Neural progenitor cell (in vitro differentiated cells): ENCODE results near the gene SAMHD1. TPM values are rescaled to one million over a fixed set of nuclear protein-coding genes. Genes with fewer than 3 reads are reported as not detected.

Experiments used
- DNase-seq: peaks from one replicate; pipeline ENCODE4 v3.0.0-alpha.2; 2016; ENCODE audit warnings: low spot score
- H2AFZ ChIP-seq: fragments of 200-600 bp; sonication (generic); replicated peaks from 2 replicates; pipeline ENCODE4 v1.6.1; 2016; ENCODE audit warnings: antibody characterized with exemption
- H3F3A ChIP-seq: fragments of 200-600 bp; sonication (generic); 2 replicates; pipeline ENCODE4 v1.6.1; 2016; ENCODE audit warnings: antibody characterized with exemption, low read depth
- H3K27ac ChIP-seq: fragments of 200-600 bp; sonication (generic); 2 replicates; pipeline ENCODE4 v1.5.1; 2016; ENCODE audit warnings: mild to moderate bottlenecking
- H3K27me3 ChIP-seq: fragments of 200-600 bp; sonication (generic); 2 replicates; pipeline ENCODE4 v1.6.1; 2016; ENCODE audit warnings: mild to moderate bottlenecking, moderate library complexity
- H3K36me3 ChIP-seq: fragments of 200-600 bp; sonication (generic); 2 replicates; pipeline ENCODE4 v1.5.1; 2016
- H3K4me1 ChIP-seq: fragments of 200-600 bp; sonication (generic); 2 replicates; pipeline ENCODE4 v1.6.1; 2016; ENCODE audit warnings: mixed run types
- H3K4me2 ChIP-seq: fragments of 200-600 bp; sonication (generic); 2 replicates; pipeline ENCODE4 v1.6.1; 2016
- H3K4me3 ChIP-seq: fragments of 200-600 bp; sonication (generic); 2 replicates; pipeline ENCODE4 v1.5.1; 2016
- H3K79me2 ChIP-seq: fragments of 200-600 bp; sonication (generic); 2 replicates; pipeline ENCODE4 v1.6.1; 2016; ENCODE audit warnings: low read depth
- H3K9ac ChIP-seq: fragments of 200-600 bp; sonication (generic); 2 replicates; pipeline ENCODE4 v1.6.1; 2016
- H3K9me3 ChIP-seq: fragments of 200-600 bp; sonication (generic); 2 replicates; pipeline ENCODE4 v1.5.1; 2016; ENCODE audit warnings: low read depth
- H4K20me1 ChIP-seq: fragments of 200-600 bp; sonication (generic); 2 replicates; pipeline ENCODE4 v1.6.1; 2016; ENCODE audit warnings: low read depth
- H3K27ac Mint-ChIP-seq: 3 replicates; pipeline ENCODE4 v1.8.0; 2021; ENCODE audit warnings: mixed read lengths
- H3K27me3 Mint-ChIP-seq: 2 replicates; pipeline ENCODE4 v1.8.0; 2022; ENCODE audit warnings: low read depth, mild to moderate bottlenecking, inconsistent platforms, moderate library complexity, mixed read lengths; ENCODE audit not compliant: insufficient read depth
- H3K36me3 Mint-ChIP-seq: 3 replicates; pipeline ENCODE4 v1.8.0; 2021; ENCODE audit warnings: mixed read lengths
- H3K4me1 Mint-ChIP-seq: 3 replicates; pipeline ENCODE4 v1.8.0; 2021; ENCODE audit warnings: mixed read lengths
- H3K4me3 Mint-ChIP-seq: 3 replicates; pipeline ENCODE4 v1.8.0; 2021; ENCODE audit warnings: mild to moderate bottlenecking, moderate library complexity, mixed read lengths
- H3K9me3 Mint-ChIP-seq: 3 replicates; pipeline ENCODE4 v1.8.0; 2020; ENCODE audit warnings: mixed read lengths
- EZH2 ChIP-seq: fragments of 200-600 bp; sonication (generic); IDR thresholded peaks from 2 replicates; pipeline ENCODE4 v1.6.1; 2017; ENCODE audit warnings: antibody characterized with exemption, mild to moderate bottlenecking, moderate library complexity
- EZH2phosphoT487 ChIP-seq: fragments of 200-600 bp; sonication (generic); IDR thresholded peaks from 2 replicates; pipeline ENCODE4 v1.6.1; 2017; ENCODE audit warnings: antibody characterized with exemption
- total RNA-seq: library from RNA; depleted of rRNA; stranded (reverse); fragments of >200 nt; gene quantifications from 2 replicates; pipeline ENCODE4 v1.2.3, GENCODE V29; 2015; ENCODE audit warnings: low replicate concordance
- TF ChIP-seq, protein P1 (sequence below): fragments of 200-600 bp; sonication (generic); IDR thresholded peaks from 2 replicates; pipeline ENCODE4 v1.5.1; 2017; ENCODE audit warnings: antibody characterized with exemption, mild to moderate bottlenecking

Gene SAMHD1
- total RNA-seq, 1 donor from 2014 or later: 29.0 TPM

DNA sequence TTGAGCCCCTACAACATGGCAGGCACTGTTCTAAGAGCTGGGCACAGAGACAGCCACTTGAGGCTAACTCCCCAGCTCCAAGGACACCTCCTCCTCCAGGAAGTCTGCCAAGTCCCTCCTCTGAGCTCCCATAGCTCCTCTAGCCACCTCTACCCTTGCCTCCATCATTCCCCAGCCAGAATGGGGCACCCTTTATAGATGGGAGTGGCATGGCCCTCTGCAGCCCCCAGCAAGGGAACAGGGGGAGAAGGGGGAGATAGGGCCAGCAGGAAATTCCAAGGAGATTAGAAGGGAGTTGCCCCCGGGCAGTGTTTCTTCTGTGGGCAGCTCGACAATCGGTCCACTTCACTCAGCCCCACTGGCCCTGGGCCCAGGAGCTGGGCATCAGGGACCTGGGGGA lies 95.3 kb downstream of the SAMHD1 start:
- H3K9me3 ChIP-seq: no peaks in the 10 kb centered on the region
- no peak for TF ChIP-seq EZH2phosphoT487
- no peak for TF ChIP-seq EZH2
- TF ChIP-seq, protein P1, sequence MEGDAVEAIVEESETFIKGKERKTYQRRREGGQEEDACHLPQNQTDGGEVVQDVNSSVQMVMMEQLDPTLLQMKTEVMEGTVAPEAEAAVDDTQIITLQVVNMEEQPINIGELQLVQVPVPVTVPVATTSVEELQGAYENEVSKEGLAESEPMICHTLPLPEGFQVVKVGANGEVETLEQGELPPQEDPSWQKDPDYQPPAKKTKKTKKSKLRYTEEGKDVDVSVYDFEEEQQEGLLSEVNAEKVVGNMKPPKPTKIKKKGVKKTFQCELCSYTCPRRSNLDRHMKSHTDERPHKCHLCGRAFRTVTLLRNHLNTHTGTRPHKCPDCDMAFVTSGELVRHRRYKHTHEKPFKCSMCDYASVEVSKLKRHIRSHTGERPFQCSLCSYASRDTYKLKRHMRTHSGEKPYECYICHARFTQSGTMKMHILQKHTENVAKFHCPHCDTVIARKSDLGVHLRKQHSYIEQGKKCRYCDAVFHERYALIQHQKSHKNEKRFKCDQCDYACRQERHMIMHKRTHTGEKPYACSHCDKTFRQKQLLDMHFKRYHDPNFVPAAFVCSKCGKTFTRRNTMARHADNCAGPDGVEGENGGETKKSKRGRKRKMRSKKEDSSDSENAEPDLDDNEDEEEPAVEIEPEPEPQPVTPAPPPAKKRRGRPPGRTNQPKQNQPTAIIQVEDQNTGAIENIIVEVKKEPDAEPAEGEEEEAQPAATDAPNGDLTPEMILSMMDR: no peak
- no peak for DNase-seq
- Mint-ChIP-seq H3K4me1 (peaks cover 30% of the 10 kb centered on the region), H3K9me3 (peaks cover 4% of the 10 kb centered on the region), H3K36me3 (peaks cover 17% of the 10 kb centered on the region), H3K4me3 (no peak overlapping the region), H3K27ac (peak overlapping the region; percentile 69), H3K27me3 (peaks cover 6% of the 10 kb centered on the region)
- H3K36me3 ChIP-seq: no peaks in the 10 kb centered on the region
- no peaks in the 10 kb centered on the region for H3K27me3 ChIP-seq
- no peaks in the 10 kb centered on the region for H3F3A ChIP-seq
- peaks cover 4% of the 10 kb centered on the region for H3K4me1 ChIP-seq
- H3K4me3 ChIP-seq: no peak overlapping the region
- H3K9ac ChIP-seq: no peak overlapping the region
- H3K27ac ChIP-seq: no peak overlapping the region
- H3K79me2 ChIP-seq: peaks cover 92% of the 10 kb centered on the region
- H4K20me1 ChIP-seq: peaks cover 77% of the 10 kb centered on the region
- no peak overlapping the region for H3K4me2 ChIP-seq
- no peak overlapping the region for H2AFZ ChIP-seq

DNA sequence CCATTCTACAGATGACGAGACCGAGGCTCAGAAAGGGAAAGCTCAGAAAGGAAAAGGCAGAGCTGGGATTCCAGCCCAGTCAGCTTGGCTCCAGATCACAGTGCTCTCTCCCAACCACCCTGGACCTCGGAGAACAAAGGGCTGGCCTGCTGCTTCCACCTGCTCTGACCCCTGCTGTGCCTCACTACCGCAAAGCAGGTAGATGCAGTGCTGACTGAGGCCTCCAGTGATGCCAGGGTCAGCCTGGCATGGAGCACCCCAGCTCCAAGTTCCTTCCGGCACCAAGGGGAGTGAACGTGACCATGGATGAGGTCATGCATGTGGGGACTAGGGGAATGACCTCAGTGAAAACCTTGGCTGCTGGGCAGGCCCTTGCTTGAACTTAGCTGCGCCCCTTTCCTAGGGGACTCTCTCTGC lies 96.3 kb downstream of the SAMHD1 start:
- peaks cover 68% of the 10 kb centered on the region for H4K20me1 ChIP-seq
- no peak overlapping the region for H3K27ac Mint-ChIP-seq
- no peaks in the 10 kb centered on the region for H3K36me3 ChIP-seq
- H3K4me1 ChIP-seq: no peaks in the 10 kb centered on the region
- H3K27me3 ChIP-seq: no peaks in the 10 kb centered on the region
- no peak for TF ChIP-seq EZH2
- TF ChIP-seq, protein P1: no peak
- no peak for TF ChIP-seq EZH2phosphoT487
- peaks cover 6% of the 10 kb centered on the region for H3K27me3 Mint-ChIP-seq
- DNase-seq: no peak
- no peak overlapping the region for H3K4me3 Mint-ChIP-seq
- peaks cover 90% of the 10 kb centered on the region for H3K79me2 ChIP-seq
- no peak overlapping the region for H3K4me3 ChIP-seq
- no peak overlapping the region for H3K9ac ChIP-seq
- H3F3A ChIP-seq: no peaks in the 10 kb centered on the region
- peaks cover 24% of the 10 kb centered on the region for H3K4me1 Mint-ChIP-seq
- peaks cover 22% of the 10 kb centered on the region for H3K36me3 Mint-ChIP-seq
- no peaks in the 10 kb centered on the region for H3K9me3 ChIP-seq
- no peak overlapping the region for H2AFZ ChIP-seq
- H3K27ac ChIP-seq: no peak overlapping the region
- no peak overlapping the region for H3K4me2 ChIP-seq
- H3K9me3 Mint-ChIP-seq: peaks cover 8% of the 10 kb centered on the region

DNA sequence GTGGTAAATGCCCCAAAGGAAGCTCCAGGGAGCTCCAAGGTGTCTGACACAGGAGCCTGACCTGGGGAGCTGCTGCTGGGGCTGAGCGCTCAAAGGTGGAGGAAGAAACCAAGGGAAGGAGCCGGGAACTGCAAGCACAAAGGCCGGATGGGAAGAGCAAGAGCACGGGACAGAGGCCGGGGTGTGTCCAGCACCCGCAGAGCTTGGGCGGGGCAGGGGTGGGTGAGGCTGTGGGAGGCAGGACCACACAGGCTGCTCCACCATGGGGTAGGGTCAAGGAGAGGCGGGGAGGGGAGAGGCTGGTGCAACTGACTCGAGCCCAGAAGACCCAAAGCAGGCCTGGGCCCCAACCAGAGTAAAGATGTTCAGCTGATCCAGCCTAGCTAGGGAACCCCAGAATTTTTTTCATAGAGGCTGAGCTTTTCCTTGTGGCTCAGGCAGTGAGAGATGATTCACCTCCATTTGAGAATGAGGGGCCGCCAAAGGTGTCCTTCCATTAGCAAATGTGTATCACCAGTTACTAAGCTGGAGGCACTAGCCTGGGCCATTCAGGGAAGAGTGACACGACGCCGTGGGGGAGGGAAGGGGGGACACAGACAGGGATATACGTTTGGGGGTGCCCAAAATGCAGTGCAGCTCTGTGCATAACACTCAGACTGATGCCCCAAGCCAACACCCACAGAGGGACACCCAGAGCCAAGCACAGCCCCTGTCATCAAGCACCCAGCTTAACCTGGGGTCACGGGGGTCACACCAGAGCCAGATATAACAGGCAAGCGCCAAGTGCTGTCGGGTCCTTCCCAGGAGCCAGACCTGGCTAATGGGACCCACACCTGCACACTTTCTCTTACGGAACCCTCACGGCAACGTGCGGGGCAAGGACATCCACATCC lies 96.9 kb downstream of the SAMHD1 start:
- peaks cover 19% of the 10 kb centered on the region for H3K4me1 Mint-ChIP-seq
- peaks cover 89% of the 10 kb centered on the region for H3K79me2 ChIP-seq
- H4K20me1 ChIP-seq: peaks cover 67% of the 10 kb centered on the region
- H3K27me3 ChIP-seq: no peaks in the 10 kb centered on the region
- no peaks in the 10 kb centered on the region for H3K9me3 ChIP-seq
- no peak for DNase-seq
- no peak overlapping the region for H3K27ac Mint-ChIP-seq
- H3K27ac ChIP-seq: no peak overlapping the region
- H3F3A ChIP-seq: no peaks in the 10 kb centered on the region
- peaks cover 8% of the 10 kb centered on the region for H3K9me3 Mint-ChIP-seq
- no peak overlapping the region for H3K4me3 Mint-ChIP-seq
- H3K4me3 ChIP-seq: no peak overlapping the region
- H3K36me3 Mint-ChIP-seq: peaks cover 21% of the 10 kb centered on the region
- H3K27me3 Mint-ChIP-seq: peaks cover 5% of the 10 kb centered on the region
- H3K9ac ChIP-seq: no peak overlapping the region
- H2AFZ ChIP-seq: no peak overlapping the region
- H3K4me1 ChIP-seq: no peaks in the 10 kb centered on the region
- TF ChIP-seq EZH2phosphoT487 (no peak), EZH2 (no peak)
- TF ChIP-seq, protein P1: no peak
- H3K36me3 ChIP-seq: no peaks in the 10 kb centered on the region
- H3K4me2 ChIP-seq: no peak overlapping the region
